Suprapubic skin (tissue), 4 donors: ENCODE results near the gene AQP5.

Experiments
- CTCF ChIP-seq, 2 donors: fragments of 200-600 bp in 1 of 2; fragments of 450-650 bp in 1 of 2; sonication (generic) in 1 of 2; IDR thresholded peaks; one replicate each; pipeline ENCODE4 v1.5.1; 2016 to 2019; ENCODE audit warnings: antibody characterized with exemption in 2 of 2, mild to moderate bottlenecking in 1 of 2, moderate library complexity in 1 of 2
- EP300 ChIP-seq: sonication (generic); formaldehyde crosslinking; IDR thresholded peaks from one replicate; pipeline ENCODE4 v1.6.1; 2017; ENCODE audit warnings: antibody characterized with exemption
- POLR2A ChIP-seq, 2 donors: fragments of 450-650 bp; IDR thresholded peaks; one replicate each; pipeline ENCODE4 v1.6.1; 2017; ENCODE audit warnings: antibody characterized with exemption in 2 of 2, mild to moderate bottlenecking in 2 of 2, moderate library complexity in 2 of 2
- POLR2AphosphoS5 ChIP-seq, 3 donors: sonication (generic); formaldehyde crosslinking; IDR thresholded peaks; one replicate each; pipeline ENCODE4 v1.6.1; 2017; ENCODE audit warnings: antibody characterized with exemption in 3 of 3

- TF ChIP-seq CTCF (IDR thresholded peaks at IDR 0.05), result no peak
- TF ChIP-seq EP300, result no peak
- TF ChIP-seq POLR2A (IDR thresholded peaks at IDR 0.05), result no peak
- TF ChIP-seq POLR2AphosphoS5 (IDR thresholded peaks at IDR 0.05), result no peak
Observed at GRCh38 chr12:49979791-49980190, 18.1 kb downstream of the AQP5 start.
